Astrocyte of the spinal cord (primary cell): ENCODE results near the gene NCMAP.

Experiments
- DNase-seq: peaks from one replicate; pipeline ENCODE4 v3.0.0; 2011; ENCODE audit warnings: low read depth, low spot score
- H3K4me3 ChIP-seq: 2 replicates; pipeline ENCODE4 v1.5.1; 2011; ENCODE audit warnings: low read depth, mild to moderate bottlenecking, low read length, moderate library complexity
- CTCF ChIP-seq: IDR thresholded peaks from 2 replicates; pipeline ENCODE4 v1.5.1; 2012; ENCODE audit warnings: low read depth, mild to moderate bottlenecking, low read length, inconsistent platforms
- in situ Hi-C: cut with HindIII; loops from 2 replicates; pipeline ENCODE4 v1.10.0; 2017; ENCODE audit warnings: low sequenced_read_pairs

The NCMAP gene

GRCh38 chr1:24568475-24568874 lies 12.6 kb downstream of the NCMAP start:
- no peak overlapping the region for H3K4me3 ChIP-seq
- no peak for DNase-seq
- no peak for TF ChIP-seq CTCF
- in situ Hi-C loops = no loop called here

- no peak for TF ChIP-seq CTCF
- in situ Hi-C loops = no loop called here
- no peak overlapping the region for H3K4me3 ChIP-seq
- no peak for DNase-seq
Measured at GRCh38 chr1:24570265-24571125, 14.6 kb downstream of the NCMAP start.

GRCh38 chr1:24572301-24572700 lies 16.4 kb downstream of the NCMAP start:
- no peak for DNase-seq
- in situ Hi-C loops = no loop called here
- no peak for TF ChIP-seq CTCF
- H3K4me3 ChIP-seq = no peak overlapping the region

GRCh38 chr1:24575905-24576587 lies 20.2 kb downstream of the NCMAP start:
- no peak overlapping the region for H3K4me3 ChIP-seq
- no peak for DNase-seq
- TF ChIP-seq CTCF = no peak
- in situ Hi-C loops = no loop called here

- TF ChIP-seq CTCF = no peak
- H3K4me3 ChIP-seq = no peak overlapping the region
- no peak for DNase-seq
- in situ Hi-C loops = no loop called here
Measured at GRCh38 chr1:24578846-24579245, 23.0 kb downstream of the NCMAP start.

- no peak overlapping the region for H3K4me3 ChIP-seq
- no peak for DNase-seq
- in situ Hi-C loops = no loop called here
- TF ChIP-seq CTCF = no peak
Measured at GRCh38 chr1:24580756-24581155, 24.9 kb downstream of the NCMAP start.
